Activated T-helper 1 cell treated with Interleukin-2 at 50 U/mL for 16 hours (primary cell): ENCODE results near the gene OVCA2.

Experiments used
- DNase-seq: peaks from one replicate; pipeline ENCODE4 v3.0.0-alpha.2; 2020; ENCODE audit warnings: low read depth

Gene OVCA2

DNA sequence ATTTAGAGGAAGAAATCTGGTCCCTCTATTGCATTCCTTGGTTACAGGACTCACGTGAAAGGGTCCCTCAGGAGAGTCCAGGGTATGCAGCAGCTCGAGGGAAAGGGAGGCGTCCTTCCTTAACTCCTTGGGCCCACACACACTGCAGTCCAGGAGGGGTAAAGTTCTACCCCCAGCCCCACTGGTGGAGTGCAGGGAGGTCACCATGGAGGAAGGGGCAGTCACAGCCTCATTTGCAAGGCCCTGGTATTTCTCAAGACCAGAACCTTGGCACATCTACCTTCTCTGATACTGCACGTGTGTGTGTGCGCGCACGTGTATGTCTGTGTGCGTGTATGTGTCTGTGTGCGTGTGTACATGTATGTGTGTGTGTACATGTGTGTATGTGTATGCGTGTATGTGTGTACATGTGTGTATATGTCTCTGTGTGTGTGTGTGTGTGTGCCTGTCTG, 24.2 kb downstream of the OVCA2 start:
- no peak for DNase-seq

DNA sequence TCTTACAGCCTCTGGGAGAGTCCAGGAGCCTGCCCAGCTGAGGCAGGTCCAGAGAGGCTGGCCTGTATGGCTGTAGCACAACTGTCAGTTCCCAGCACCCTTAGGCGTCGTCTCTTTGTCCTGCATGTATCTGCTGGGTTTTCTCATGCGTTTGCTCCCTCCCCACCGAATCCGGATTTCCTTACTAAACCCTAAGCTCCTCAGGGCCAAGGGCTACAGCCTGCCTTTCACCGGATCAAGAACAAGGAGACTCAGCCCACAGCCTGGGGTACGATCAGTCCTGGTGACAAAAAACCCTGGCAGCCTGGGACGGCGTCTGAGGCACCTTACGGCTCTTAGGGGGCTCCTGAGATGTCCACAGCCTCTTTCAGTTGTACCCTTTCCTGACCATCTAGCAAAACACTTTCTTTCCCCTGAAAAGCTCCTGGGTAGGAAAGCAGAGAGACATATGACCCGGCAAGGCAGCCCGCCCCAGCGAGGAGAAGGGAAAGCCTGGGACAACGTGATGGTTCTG, 25.3 kb downstream of the OVCA2 start:
- no peak for DNase-seq

DNA sequence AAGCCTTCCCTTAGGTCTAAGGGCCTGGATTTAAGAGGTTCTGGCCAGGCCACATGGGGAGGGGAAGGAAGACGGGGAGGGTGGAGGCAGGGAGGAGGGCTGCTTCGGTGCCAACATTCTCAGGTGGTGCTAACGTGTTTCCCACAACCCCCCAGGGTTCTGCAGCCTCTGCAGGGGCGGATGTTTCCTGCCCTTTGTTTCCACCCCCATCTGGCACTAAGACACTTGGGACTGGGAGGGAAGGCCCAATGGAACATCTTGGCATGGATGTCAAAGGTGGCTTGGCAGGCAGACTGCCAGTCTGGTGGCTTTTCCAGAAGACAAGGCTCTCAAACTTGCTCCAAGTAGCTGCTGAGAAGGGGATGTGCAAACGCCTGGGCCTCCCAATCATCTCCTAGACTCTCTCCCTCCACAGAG, 25.8 kb downstream of the OVCA2 start:
- DNase-seq: no peak

DNA sequence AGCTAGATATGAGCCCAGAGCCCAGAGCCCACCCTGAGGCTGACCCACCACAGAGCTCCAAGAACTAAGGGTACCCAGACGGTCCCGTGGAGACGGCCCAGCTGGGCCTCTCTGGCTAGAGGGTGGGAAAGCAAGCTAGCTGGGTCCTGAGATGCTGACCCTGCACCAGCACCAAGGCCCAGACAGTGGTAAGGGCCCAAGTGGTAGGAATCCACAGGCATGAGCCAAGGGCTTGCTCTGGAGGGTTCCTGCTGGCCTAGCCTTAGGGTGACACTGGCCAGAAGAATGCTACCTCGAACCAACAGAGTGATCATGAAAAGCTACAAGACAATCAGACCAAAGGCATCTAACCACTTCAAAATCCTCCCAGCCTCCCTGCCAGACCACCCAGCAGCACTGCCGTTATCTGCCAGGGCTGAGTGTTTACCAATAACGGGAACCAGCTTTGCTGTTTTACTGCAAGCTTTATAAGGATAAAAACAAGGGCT, 26.3 kb downstream of the OVCA2 start:
- no peak for DNase-seq

DNA sequence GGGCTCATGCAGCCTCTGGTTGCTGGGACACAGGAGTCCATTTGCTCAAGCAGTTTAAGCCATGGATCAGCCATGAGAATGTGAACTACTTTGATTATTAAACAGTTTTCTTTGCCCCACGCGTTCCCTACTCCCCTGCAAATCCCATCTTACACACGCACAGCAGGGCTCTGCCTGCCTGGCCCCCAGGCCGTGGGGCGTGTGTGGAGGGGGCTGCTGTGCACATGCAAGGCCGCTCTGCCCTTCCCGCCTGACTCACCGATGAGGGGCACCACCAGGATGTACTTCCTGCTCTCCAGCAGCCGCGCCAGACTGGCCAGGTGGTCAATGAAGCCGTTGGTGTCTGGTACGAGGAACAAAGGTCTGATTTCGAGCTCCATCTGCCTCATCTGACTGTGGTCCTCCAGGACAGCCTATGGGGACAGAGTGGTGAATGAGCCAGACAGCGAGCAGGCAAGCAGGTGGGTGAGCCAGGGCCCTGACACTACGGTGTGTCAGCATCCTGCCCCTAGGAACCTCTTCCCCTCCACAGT, 26.8 kb downstream of the OVCA2 start:
- DNase-seq: no peak

DNA sequence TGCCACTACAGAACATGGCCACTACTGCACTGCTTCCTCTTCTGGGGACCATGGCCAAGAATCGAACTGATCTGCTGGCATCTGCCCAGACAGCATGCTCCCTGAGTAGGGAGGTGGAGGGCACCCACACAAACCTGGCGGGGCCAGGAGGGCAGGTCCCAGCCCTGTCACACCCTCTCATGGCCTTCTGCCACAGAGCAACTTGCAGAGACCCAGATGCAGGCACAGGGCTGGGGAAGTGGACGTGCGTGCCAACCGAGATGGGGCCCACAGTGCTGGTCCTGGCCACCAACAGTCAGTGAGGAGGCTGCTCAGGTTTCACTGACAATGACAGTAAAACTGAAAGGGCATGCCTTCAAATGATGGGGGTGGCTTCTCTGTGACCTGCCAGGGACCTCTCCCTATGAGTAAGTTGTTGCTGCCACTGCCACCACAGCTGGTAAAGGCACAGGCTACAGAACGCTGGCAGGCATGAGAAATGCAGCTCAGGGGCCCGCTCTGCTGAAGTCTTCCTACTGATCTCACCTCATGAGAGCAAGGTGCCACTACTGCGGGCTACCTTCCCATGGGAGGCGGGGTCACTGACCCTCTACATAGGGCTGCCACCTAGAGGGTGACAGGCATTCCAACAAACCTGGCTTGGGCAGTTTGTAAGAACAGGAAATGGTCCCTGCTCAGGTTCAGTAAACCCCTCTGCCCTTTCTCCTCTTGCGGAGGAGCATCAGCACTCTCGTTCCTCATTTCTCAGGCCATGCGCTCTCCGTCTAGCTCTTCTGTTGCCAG, 28.6 kb downstream of the OVCA2 start:
- DNase-seq: no peak

DNA sequence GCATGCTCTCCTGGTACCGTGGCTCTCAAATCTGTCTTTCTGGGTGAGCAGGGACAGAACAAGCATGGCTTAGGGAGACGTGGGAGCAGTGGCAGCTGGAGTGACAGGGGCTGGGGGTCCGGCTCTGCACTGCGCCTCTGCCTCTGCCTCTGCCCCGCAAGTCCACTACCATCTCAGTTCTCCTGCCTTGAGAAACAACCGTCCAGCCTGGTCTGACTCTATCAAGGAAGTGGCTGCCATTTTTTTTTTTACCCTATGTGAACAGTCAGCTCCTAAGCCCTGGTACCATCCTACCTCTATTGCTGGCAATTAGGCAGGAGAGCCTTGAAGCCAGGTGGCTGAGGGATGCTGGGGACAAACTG, 29.2 kb downstream of the OVCA2 start:
- no peak for DNase-seq

DNA sequence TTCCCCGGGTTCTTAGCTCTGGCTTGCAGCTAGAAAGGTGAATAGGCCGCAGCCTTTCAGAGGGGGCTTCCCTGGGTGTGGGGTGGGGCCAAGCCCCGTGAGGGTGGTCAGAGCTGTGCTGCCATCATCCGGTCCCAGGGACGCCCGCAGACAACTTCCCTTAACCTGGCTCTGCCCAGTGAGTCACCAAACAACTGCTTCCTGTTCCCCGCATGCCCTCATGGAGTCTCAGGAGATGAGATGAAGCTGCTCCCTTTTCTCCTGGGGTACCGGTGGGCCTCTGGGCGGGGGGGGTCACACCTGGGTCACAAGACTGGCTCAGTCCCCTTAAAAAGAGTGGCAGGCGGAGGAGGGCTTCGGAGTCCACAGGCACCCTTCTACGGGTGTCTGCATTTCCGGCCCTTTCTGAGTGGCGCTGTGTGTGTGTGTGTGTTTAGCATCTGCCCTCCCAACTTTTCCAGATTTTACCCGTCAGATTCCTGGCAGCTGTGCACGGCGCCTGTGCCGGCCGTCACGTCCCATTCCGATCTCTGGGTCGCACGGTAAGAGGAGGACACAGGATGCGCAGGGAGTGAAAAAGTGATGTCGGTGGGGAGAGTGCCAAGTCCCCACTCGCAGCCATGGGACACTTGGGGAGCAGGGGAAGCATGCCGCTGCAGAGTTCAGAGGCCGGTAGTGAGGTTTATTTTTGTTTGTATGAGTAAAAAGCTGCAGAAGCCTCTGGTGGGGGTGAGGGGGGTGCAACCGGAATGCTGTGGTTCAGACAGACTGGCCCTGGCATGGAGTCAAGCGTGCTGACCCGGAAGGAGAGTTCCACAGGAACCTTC, 29.8 kb downstream of the OVCA2 start:
- DNase-seq: no peak

DNA sequence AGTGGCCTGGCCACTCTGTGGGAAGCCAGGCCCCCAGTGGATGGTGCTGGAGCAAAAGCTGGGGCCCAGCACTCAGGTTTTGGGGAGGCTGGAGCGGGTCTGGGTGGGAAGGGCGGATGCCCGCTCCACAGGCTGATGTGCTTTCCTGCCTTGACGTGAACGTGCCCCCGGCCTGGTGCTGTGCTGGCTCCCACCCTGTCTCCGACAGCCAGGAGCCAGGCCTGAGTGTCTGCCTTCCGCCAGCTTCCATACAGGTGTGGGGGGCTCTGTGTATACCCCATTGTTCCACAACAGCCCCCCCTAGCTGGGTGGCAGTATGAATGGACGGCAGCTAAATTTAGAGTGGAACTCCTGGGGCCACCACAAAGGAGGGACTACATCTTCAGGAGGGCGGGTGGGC, 33.1 kb downstream of the OVCA2 start:
- DNase-seq: no peak

DNA sequence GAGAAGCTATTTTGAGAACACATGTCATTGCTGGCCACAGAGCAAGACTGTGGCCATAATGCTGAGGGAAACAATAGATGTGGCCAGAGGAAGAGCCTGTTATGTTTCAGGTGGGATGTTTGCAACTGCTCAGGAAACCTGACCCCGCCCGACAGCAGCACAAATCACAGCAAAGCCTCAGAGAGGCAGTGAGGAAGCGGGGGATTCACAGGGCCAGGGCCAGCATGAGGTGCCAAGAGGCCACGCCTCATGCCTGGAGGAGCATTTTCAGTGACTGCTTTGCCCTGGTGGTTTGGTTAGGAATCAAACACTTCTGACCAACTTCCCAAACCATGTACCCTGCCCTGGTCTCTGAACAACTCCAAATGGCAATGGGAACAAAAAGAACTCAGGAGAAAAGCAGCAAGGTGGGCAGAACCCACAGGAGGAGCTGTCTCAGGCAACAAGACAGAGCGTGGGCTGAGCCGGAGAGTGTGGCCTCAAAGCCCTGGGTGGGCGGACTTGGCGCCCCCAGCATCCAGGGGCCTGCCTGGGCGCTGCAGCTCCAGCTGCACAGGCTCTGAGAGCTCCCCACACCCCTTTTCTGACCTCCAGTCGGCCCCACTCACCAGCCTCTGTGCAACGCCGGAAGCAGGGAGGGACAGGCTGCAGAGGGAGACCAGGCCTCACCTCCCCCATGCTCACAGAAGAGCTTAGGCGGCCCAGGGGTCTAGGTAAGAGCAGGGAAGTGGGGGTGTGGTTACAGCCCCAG, 33.7 kb downstream of the OVCA2 start:
- no peak for DNase-seq

DNA sequence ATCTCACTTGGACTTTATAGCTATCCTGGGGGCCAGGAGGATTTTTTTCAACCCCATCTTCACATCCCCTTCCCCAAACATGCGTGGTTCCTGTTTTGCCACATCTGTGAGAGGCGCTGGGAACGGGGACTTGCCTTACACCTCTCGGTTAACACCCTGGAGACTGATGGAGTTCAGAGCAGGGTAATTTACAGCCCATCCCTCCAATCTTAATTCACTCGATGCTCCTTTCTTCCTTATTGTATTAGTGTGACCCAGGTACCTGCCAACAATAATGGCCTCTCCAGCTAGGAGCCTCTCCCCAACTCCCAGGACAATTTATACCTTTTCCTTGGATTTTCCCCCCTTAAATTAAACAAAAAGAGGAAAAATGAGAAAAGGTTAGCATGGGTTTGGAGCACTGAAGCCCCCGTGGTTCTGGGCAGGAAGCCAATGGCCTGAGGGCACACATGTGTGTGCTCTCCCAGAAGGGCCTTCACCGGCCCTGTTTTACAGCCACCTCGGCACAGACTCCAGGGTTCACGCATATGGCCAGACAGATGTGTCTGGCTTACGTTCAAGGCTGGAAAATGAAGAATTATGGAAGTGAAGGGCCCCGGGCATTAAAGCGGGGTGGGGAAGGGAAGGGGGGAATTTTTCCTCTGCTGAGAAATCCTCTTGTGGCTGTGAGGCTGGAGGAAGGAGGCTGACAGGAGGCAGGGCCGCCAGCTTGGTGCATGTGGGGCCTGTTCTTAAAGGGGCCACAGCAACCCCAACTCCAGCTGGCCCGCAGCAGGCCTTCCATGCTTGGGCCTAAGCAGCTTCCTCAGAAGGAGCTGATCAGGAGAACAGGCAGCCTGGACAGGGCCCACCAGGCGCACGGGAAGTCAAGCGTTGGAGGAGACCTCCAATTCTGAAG, 34.5 kb downstream of the OVCA2 start:
- DNase-seq: no peak

DNA sequence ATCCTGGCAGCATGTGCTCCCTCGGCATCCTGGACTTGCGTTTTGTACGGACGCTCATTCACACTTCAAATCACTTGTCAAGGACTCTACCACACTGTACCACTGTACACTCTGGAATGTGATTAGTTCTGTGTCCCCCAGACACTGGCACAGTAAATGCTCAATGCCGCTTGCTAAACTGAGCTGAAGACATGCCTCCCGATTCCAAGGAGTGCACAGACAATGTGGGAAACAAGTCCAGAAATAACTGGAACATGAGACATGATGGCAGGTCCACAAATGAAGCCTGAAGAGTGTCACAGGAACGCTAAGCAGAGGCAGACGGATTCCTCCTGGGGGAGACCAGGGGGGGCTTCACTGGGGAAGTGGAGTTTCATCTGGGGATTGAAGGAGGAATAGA, 35.2 kb downstream of the OVCA2 start:
- DNase-seq: no peak

DNA sequence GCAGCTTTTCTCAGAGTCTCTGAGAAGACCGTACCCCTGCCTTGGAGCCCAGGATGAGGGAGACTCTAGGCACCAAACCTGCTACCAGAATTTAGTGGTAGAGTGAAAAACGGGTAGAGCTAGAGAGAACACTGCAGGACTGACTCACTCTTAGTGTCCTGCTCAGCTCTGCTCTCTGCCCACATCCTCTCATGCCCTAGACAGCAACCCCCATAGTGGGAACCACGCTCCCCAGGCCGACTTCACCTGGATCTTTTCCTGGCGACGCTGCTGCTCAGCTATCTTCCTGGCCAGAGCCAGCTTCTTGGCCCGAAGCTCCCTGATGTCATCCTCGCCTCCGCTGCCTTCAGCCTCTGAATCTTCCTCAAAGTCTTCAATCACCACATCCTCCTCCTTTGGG, 39.7 kb downstream of the OVCA2 start:
- no peak for DNase-seq

DNA sequence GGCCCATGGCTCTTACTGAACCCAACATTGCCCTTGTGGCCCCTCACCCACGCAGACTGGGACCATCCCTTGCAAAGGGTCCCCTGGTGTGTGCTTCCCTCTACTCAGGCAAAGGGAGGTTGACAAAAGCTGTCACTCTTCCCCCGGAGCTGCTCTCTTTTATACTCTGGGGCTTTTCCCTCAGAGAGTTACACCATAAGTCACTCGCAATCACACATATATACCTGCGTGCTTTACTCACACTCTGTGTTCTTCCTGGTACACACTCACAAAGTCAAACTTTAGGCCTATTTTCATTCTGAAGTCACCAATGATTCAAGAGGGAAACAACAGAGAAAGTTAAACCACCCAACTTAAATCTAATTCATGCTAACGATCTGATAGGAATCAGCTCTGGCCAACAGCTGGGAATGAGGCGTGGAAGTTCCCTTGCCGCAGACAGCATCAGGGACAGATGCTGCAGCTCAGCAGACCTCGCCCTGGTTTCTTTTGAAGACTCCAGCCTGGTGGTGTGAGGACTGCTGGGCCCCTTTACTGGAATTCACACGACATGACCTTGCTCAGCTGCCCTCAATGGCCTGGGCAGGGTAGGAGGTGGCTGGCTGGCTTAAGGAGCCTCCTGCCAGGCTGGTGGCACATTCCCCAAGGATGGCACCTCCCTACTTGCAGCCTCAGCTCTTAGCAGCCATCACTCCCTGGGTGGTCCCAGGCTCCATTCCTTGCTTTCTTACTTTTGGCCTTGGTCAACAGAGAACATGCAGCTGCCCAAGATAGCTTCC, 40.4 kb downstream of the OVCA2 start:
- no peak for DNase-seq

DNA sequence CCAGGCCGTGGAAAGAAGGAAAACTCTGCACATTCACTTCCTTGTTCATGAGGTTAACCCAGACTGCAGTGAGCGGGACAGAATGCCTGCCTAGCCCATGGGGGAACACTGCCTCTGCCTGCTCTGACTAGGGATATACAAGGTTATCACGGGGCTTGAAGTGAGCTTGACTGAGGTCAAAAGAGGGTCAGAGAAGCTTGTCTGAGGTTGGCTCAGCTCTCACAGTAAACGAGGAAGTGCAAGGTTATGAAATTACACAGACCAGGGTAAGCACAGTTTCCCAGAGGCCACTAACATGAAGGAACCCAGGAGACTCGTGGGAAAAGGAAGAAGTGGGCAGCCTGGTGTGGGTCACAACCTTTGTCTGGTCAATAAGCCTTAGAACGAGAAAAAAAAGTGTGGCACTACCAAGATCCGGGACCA, 41.8 kb downstream of the OVCA2 start:
- DNase-seq: no peak

DNA sequence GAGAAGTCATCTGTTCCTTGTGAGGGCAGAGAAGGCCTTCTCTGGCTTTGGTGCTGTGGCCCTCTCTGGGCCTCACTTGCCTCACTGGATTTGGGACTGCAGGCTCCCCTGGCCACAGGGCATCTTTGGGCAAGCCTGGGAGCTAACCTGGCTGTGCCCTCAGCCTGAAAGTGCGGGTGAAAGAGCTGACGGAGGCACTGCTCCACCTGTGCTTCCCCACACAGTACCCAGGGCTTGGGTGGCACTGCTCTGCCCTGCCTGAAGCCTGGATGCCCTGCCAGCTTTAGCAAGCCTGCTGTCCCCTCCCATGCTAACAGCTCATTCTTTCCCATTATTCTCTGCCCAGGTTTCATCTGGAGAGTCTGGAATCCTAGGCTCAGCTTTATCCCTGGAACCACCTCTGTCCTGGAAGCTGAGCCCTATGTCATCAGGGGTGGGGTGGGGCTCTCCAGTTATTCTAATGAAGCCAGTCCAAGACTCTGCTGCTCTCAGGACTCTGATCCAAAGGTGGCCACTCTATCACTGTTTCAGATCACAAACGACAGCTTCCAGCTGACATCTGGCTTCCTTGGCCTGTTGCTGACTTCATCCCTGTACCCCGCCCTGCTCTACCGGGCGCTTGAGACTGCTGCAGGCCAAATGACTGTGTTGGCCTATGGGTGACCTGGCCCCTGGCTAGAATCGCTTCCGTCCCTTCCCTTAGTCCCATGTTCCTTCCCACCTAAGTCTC, 42.4 kb downstream of the OVCA2 start:
- no peak for DNase-seq

DNA sequence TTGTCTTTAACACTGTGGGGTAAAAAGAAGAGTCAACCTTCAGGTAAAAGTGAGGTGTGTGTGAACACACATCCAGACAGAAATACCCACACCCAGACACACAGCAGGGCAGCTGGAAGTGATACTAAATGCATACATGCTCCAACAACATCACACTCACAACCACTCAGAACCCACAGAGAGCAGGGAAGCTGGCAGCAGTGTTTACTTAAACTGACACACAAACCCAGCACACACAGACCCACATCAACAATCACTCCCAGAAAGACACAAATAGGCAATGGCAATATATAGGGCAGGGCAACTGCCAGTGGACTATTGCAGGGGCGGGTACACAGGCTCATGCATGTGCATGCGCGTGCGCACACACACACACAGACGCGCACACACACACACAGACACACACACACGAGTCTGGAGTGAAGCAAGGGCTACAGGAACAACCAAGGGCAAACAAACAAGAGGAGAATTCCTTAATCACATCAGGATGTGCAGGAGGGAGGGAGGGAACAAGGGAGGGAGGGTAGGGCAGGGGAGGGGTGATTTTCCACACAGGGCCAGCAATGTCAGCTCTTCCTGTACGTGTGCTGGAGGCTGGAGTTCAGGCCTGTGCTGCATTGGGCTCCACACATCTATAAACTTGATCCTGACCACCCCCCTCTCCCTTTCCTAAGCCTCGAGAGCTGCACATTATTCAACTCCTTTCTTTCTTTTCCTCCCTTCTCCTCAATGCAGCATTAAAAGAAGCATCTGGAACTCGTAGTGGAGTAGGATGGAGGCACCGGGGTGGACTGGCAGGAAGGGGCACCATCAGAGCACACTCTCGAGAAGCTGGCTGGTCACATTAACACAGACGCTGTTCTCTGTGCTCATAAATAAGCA, 43.2 kb downstream of the OVCA2 start:
- no peak for DNase-seq

DNA sequence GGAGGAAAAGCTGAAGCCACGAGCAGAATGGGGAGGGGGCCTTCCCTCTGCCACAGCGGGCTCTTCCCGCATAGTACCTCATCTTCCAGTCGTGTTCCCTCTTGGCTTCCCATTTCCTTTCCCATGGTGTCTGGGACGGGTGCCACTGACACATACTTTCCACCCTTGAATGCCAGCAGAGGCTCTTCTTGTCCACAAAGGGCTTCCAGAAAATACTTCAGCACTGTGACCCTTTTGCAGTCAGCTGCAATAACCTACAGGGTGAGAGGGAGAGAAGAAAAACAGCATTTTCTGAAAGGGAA, 43.8 kb downstream of the OVCA2 start:
- no peak for DNase-seq

DNA sequence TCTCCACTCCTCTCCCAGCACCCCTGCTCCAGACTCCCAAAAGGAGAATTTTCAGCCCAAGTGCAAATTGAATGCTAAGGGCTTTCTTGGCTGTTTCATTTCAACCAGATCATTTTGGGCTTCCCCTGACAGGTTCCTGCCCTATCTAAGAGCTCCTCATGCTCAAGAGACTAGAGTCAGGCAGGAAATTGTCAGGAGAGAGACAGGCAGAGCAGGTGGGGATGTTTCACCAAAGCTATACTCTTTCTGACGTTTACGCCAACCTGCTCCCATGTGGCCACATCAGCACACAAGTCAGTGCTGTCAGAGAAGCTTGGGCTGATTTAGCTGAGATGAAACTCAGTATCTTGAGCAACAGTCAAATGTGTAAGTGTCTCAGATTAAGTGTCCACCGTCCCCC, 44.5 kb downstream of the OVCA2 start:
- DNase-seq: no peak
